ENCODE data around the gene FOXL2NB. TPM values are rescaled to one million over a fixed set of nuclear protein-coding genes. Genes with fewer than 3 reads are reported as not detected.

Gene FOXL2NB
- total RNA-seq, 4 donors from 2014 or later, result not detected

DNA sequence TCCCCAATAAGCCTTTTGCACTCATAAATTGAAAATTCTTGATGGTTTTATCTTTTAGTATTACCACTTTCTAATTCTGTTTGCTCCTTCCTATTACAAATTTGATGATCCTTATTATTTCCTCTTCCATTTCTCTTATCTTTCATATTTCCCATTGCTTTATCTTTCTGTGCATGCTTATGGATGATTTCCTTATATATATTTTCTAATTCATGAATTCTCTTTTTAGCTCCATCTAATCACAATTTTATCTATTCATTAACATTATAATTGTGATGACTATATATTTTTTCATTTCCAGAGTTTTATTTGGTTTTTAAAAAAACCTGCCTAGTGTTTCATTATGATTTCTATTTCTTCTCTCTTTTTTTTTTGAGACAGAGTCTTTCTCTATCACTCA lies 17.9 kb downstream of the FOXL2NB start:
- TF ChIP-seq, protein P1, sequence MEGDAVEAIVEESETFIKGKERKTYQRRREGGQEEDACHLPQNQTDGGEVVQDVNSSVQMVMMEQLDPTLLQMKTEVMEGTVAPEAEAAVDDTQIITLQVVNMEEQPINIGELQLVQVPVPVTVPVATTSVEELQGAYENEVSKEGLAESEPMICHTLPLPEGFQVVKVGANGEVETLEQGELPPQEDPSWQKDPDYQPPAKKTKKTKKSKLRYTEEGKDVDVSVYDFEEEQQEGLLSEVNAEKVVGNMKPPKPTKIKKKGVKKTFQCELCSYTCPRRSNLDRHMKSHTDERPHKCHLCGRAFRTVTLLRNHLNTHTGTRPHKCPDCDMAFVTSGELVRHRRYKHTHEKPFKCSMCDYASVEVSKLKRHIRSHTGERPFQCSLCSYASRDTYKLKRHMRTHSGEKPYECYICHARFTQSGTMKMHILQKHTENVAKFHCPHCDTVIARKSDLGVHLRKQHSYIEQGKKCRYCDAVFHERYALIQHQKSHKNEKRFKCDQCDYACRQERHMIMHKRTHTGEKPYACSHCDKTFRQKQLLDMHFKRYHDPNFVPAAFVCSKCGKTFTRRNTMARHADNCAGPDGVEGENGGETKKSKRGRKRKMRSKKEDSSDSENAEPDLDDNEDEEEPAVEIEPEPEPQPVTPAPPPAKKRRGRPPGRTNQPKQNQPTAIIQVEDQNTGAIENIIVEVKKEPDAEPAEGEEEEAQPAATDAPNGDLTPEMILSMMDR (IDR thresholded peaks at IDR 0.05), result no peak
- DNase-seq (ENCODE audit: low spot score in 2 of 2), result no peak
- intact Hi-C loops (cut with DNase I; ENCODE audit: low total_unique reads), result no loop called here
- no peak overlapping the region for H3K4me3 ChIP-seq (ENCODE audit: low read depth, poor library complexity, severe bottlenecking)

DNA sequence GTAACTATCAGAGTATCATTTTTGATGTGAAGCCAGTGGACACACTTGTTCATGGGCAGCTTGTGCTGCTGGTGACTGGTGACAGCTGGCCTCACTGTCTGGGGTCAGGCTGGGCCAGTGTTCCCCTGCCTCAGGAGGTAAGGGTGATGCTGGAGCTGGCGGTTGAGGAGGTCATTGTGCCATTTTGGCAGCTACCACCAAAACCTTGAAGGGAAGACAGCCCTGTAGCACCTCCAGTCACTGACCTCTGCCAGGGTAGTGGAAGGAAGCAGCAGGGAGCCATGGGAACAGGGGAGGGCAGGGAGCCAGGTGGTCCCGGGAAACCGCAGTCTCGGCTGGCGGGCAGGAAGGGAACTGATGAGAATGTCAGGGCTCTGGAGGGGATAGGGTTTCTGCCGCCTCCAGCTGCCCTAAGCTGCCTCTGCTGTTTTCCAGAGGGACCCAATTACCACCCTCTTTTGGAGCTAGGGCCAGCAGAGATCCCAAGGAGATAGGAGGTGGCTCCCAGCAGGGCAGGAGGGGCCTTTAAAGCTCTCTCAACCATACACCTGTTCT lies 24.8 kb downstream of the FOXL2NB start:
- no peak overlapping the region for H3K4me3 ChIP-seq (ENCODE audit: low read depth, poor library complexity, severe bottlenecking)

DNA sequence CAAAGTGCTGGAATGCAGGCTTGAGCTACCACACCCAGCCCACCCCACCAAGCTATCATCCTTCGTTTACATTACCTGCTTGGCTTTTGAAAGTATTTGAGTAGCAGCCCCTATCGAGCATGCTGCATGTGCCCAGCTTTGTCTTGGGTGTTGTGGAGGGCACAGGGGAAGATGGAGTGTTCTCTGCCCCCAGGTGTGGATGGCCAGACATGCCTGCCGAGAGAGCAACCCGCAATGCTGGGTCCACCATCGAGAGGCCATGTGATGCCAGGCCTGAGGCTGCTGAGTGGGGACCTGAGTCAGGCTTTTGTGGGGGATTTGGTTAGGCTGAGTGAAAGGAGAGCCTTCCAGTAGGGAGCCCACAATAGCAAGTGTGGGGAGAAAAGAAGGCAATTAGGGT lies 25.9 kb downstream of the FOXL2NB start:
- intact Hi-C loops (cut with DNase I; ENCODE audit: low total_unique reads), result no loop called here

More for the DNA sequence above, 24.8 kb downstream of the FOXL2NB start:
- 57 to 78% methylated on average over 6 of the region's 6 CpGs for WGBS, 2 donors
- TF ChIP-seq, protein P1 (IDR thresholded peaks at IDR 0.05), result no peak
- no peak for TF ChIP-seq POLR2A (IDR thresholded peaks at IDR 0.05)
- DNase-seq (ENCODE audit: low spot score in 2 of 2), result no peak
- intact Hi-C loops (cut with DNase I; ENCODE audit: low total_unique reads), result no loop called here

DNA sequence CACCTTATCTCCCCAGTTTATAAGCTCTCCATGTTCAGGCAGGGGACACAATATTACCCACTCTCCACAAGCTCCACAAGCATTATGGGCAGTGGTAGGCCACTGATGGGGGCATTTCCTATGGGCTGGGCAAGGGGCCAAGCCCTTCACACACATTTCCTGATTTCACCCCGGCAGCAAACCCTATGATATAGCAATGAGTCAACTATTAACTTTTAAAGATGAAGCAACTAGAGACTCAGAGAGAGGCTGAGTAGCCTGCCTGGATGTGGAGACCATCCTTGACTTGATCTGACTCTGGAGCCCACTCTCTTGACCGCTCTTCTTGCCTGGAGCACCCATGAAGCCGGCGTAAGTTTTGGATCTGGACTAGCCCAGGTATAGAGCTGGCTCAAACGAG lies 27.4 kb downstream of the FOXL2NB start:
- WGBS, 2 donors, result 80 to 81% methylated on average over 5 of the region's 5 CpGs
- H3K4me3 ChIP-seq (ENCODE audit: low read depth, poor library complexity, severe bottlenecking), result no peak overlapping the region
- intact Hi-C loops (cut with DNase I; ENCODE audit: low total_unique reads), result no loop called here
- TF ChIP-seq, protein P1 (IDR thresholded peaks at IDR 0.05), result no peak
- TF ChIP-seq POLR2A (IDR thresholded peaks at IDR 0.05), result no peak
- DNase-seq (ENCODE audit: low spot score in 2 of 2), result no peak

More for the DNA sequence above, 25.9 kb downstream of the FOXL2NB start:
- DNase-seq (ENCODE audit: low spot score in 2 of 2), result no peak
- WGBS, 2 donors, result 86 to 87% methylated on average over 5 of the region's 5 CpGs
- no peak overlapping the region for H3K4me3 ChIP-seq (ENCODE audit: low read depth, poor library complexity, severe bottlenecking)
- no peak for TF ChIP-seq POLR2A (IDR thresholded peaks at IDR 0.05)
- TF ChIP-seq, protein P1 (IDR thresholded peaks at IDR 0.05), result no peak

DNA sequence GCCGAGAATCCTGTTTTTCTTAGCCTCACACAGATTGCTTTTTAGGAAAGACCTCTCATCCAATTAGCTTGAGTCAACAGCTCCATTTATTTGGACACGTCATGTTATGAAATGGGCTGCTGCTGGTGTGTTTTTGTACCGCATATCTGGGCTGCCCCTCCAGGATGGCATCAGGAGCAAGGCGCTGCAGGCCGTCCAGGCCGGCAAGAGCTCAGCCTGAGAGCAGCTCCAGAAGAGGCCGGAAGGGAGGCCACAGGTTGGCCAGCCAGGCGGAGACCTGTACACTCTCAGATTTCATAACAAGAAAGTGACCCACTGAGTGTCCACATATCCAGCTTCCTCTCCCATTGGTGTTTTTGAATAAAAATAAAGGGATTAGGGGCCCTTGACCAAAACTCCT lies 28.3 kb downstream of the FOXL2NB start:
- no peak for DNase-seq (ENCODE audit: low spot score in 2 of 2)
- H3K4me3 ChIP-seq (ENCODE audit: low read depth, poor library complexity, severe bottlenecking), result no peak overlapping the region
- TF ChIP-seq, protein P1 (IDR thresholded peaks at IDR 0.05), result no peak
- no peak for TF ChIP-seq POLR2A (IDR thresholded peaks at IDR 0.05)
- 94 to 96% methylated on average over 8 of the region's 8 CpGs for WGBS, 2 donors
- intact Hi-C loops (cut with DNase I; ENCODE audit: low total_unique reads), result no loop called here

DNA sequence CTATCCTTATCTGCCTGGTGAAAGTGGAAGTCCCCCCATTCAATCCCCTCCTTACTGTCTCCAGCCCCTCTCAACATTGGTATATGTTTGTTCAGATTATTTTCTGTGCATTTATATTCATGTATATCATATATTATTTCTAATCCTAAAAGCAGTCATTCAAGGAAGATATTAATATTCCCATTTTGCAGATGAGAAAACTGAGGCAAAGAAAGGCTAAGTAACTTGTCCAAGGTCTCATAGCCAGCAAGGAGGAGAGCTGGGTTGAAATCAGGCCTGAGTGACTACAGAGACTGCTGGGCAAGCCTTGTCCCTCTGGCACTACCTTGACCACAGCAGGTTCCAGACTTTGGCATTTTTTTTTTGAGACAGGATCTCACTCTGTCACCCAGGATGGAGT lies 29.0 kb downstream of the FOXL2NB start:
- no peak for DNase-seq (ENCODE audit: low spot score in 2 of 2)
- TF ChIP-seq POLR2A (IDR thresholded peaks at IDR 0.05), result no peak
- TF ChIP-seq, protein P1 (IDR thresholded peaks at IDR 0.05), result no peak
- intact Hi-C loops (cut with DNase I; ENCODE audit: low total_unique reads), result no loop called here
- H3K4me3 ChIP-seq (ENCODE audit: low read depth, poor library complexity, severe bottlenecking), result no peak overlapping the region
